Thyroid gland (tissue), 4 donors: ENCODE data around the gene AZIN2. TPM values are rescaled to one million over a fixed set of nuclear protein-coding genes. Genes with fewer than 3 reads are reported as not detected.
"Not testable (repeated sequence)": the region's sequence is repeated elsewhere in the genome, so short reads cannot be mapped to it uniquely, and the experiment has no call there.

ENCODE experiments used
- DNase-seq, 2 donors: peaks; one replicate each; pipeline ENCODE4 v3.0.0-alpha.2; 2019
- H3K27ac ChIP-seq, 3 donors: fragments of 200-600 bp; sonication (generic); 1 replicate in 2 of 3; 2 replicates in 1 of 3; pipeline ENCODE4 v1.5.1; 2016 to 2019; ENCODE audit warnings: mild to moderate bottlenecking in 1 of 3, moderate library complexity in 1 of 3
- H3K27me3 ChIP-seq: fragments of 200-600 bp; sonication (generic); one replicate; pipeline ENCODE4 v1.5.1; 2019
- H3K36me3 ChIP-seq, 2 donors: fragments of 200-600 bp; sonication (generic); one replicate each; pipeline ENCODE4 v1.5.1; 2016 to 2019
- H3K4me1 ChIP-seq, 2 donors: fragments of 200-600 bp; sonication (generic); one replicate each; pipeline ENCODE4 v1.5.1; 2017 to 2019
- H3K4me3 ChIP-seq, 3 donors: fragments of 200-600 bp; sonication (generic); replicated peaks in 1 of 3; 1 replicate in 2 of 3; 2 replicates in 1 of 3; pipeline ENCODE4 v1.5.1; 2016; ENCODE audit warnings: mild to moderate bottlenecking in 1 of 3
- H3K9me3 ChIP-seq: fragments of 200-600 bp; sonication (generic); one replicate; pipeline ENCODE4 v1.5.1; 2017
- CTCF ChIP-seq, 6 experiments: fragments of 200-600 bp in 3 of 6; fragments of 450-650 bp in 3 of 6; sonication (generic) in 3 of 6; IDR thresholded peaks; one replicate each; pipeline ENCODE4 v1.5.1; 2016 to 2019; ENCODE audit warnings: antibody characterized with exemption in 6 of 6, mild to moderate bottlenecking in 2 of 6, inconsistent platforms in 1 of 6, moderate library complexity in 1 of 6
- POLR2A ChIP-seq, 2 donors: fragments of 450-650 bp; IDR thresholded peaks; one replicate each; pipeline ENCODE4 v1.6.1; 2017; ENCODE audit warnings: antibody characterized with exemption in 2 of 2, mild to moderate bottlenecking in 2 of 2, moderate library complexity in 1 of 2
- WGBS, 2 donors: methylation state at CpG; one replicate each; pipeline ENCODE4 v1.1.5; 2017; 5-methylcytosine and 5-hydroxymethylcytosine counted together
- intact Hi-C: fragments of 100-400 bp; cut with DNase I; formaldehyde crosslinking; loops from one replicate; pipeline ENCODE4 v1.15.1; 2023
- total RNA-seq, 4 donors: library from RNA; depleted of rRNA; stranded (reverse); fragments of >200 nt; gene quantifications; one replicate each; pipeline ENCODE4 v1.2.3, GENCODE V29; 2016

The AZIN2 gene
- total RNA-seq, 4 donors from 2014 or later: 4.9 to 13.6 (median 5.3) TPM

GRCh38 chr1:33055210-33056008 is 25.5 kb upstream of the AZIN2 start:
- peaks cover 4 to 15% of the 10 kb centered on the region in 2 donors for H3K4me1 ChIP-seq
- no peak overlapping the region for H3K4me3 ChIP-seq
- TF ChIP-seq POLR2A (IDR thresholded peaks at IDR 0.05) (no peak), CTCF (IDR thresholded peaks at IDR 0.05) (peak; percentile 40 to 89 (median 72))
- H3K9me3 ChIP-seq: no peaks in the 10 kb centered on the region
- intact Hi-C loops: loop anchor here (5.0 kb wide), 1 partner anchor 123 kb away; no protein-coding TSS in a partner anchor
- peak; percentile 68 to 75 for DNase-seq
- no peaks in the 10 kb centered on the region for H3K27me3 ChIP-seq
- whole genome bisulfite sequencing, 2 donors: 47 to 48% methylated on average over 12 of the region's 12 CpGs
- H3K27ac ChIP-seq: peak overlapping the region in 1 of 3 donors; percentile 23
- H3K36me3 ChIP-seq: no peaks in the 10 kb centered on the region

GRCh38 chr1:33056426-33056825 is 24.5 kb upstream of the AZIN2 start:
- intact Hi-C loops: loop anchor here (5.0 kb wide), 1 partner anchor 124 kb away; no protein-coding TSS in a partner anchor

GRCh38 chr1:33057095-33057494 is 23.9 kb upstream of the AZIN2 start:
- Histone ChIP-seq H3K27me3 (no peaks in the 10 kb centered on the region), H3K9me3 (no peaks in the 10 kb centered on the region), H3K36me3 (no peaks in the 10 kb centered on the region), H3K4me1 (peaks cover 4 to 15% of the 10 kb centered on the region in 2 donors), H3K4me3 (no peak overlapping the region), H3K27ac (no peak overlapping the region)
- intact Hi-C loops: loop anchor here (5.0 kb wide), 1 partner anchor 125 kb away; no protein-coding TSS in a partner anchor
- DNase-seq: no peak
- no peak for TF ChIP-seq POLR2A (IDR thresholded peaks at IDR 0.05)
- TF ChIP-seq CTCF (IDR thresholded peaks at IDR 0.05): no peak
- 88 to 97% methylated on average over 2 of the region's 2 CpGs for WGBS, 2 donors

More at GRCh38 chr1:33056426-33056825, 24.5 kb upstream of the AZIN2 start:
- DNase-seq: no peak
- Histone ChIP-seq H3K4me1 (peaks cover 4 to 15% of the 10 kb centered on the region in 2 donors), H3K27ac (no peak overlapping the region), H3K9me3 (no peaks in the 10 kb centered on the region), H3K27me3 (no peaks in the 10 kb centered on the region), H3K4me3 (no peak overlapping the region), H3K36me3 (no peaks in the 10 kb centered on the region)
- TF ChIP-seq CTCF (IDR thresholded peaks at IDR 0.05) (no peak), POLR2A (IDR thresholded peaks at IDR 0.05) (no peak)
- WGBS, 2 donors: 93 to 97% methylated on average over 3 of the region's 3 CpGs

GRCh38 chr1:33060579-33061083 is 20.3 kb upstream of the AZIN2 start:
- H3K36me3 ChIP-seq: no peaks in the 10 kb centered on the region
- no peak overlapping the region for H3K4me3 ChIP-seq
- intact Hi-C loops: no loop called here
- TF ChIP-seq CTCF (IDR thresholded peaks at IDR 0.05) (no peak), POLR2A (IDR thresholded peaks at IDR 0.05) (no peak)
- DNase-seq: no peak
- H3K27ac ChIP-seq: no peak overlapping the region
- no peaks in the 10 kb centered on the region for H3K9me3 ChIP-seq
- 76 to 81% methylated on average over 2 of the region's 2 CpGs for WGBS, 2 donors
- no peaks in the 10 kb centered on the region for H3K27me3 ChIP-seq
- H3K4me1 ChIP-seq: peaks cover 0 to 8% of the 10 kb centered on the region in 2 donors

- TF ChIP-seq CTCF (IDR thresholded peaks at IDR 0.05): no peak
- TF ChIP-seq POLR2A (IDR thresholded peaks at IDR 0.05): no peak
- Histone ChIP-seq H3K4me1 (peaks cover 0 to 7% of the 10 kb centered on the region in 2 donors), H3K27ac (no peak overlapping the region), H3K4me3 (no peak overlapping the region), H3K9me3 (no peaks in the 10 kb centered on the region), H3K36me3 (no peaks in the 10 kb centered on the region), H3K27me3 (no peaks in the 10 kb centered on the region)
- no peak for DNase-seq
- intact Hi-C loops: no loop called here
These were observed 19.1 kb upstream of the AZIN2 start for GRCh38 chr1:33061834-33062233.

- H3K27me3 ChIP-seq, DNase-seq, H3K4me3 ChIP-seq, H3K36me3 ChIP-seq, H3K9me3 ChIP-seq, intact Hi-C loops, H3K27ac ChIP-seq, H3K4me1 ChIP-seq: not testable (repeated sequence)
- WGBS, 2 donors: 83 to 86% methylated on average over 9 of the region's 9 CpGs
These were observed 16.7 kb upstream of the AZIN2 start for GRCh38 chr1:33064284-33064683.
